Endothelial cell of umbilical vein (primary cell): Measurements from ENCODE around the gene CDH23. TPM values are rescaled to one million over a fixed set of nuclear protein-coding genes. Genes with fewer than 3 reads are reported as not detected.

ENCODE experiments used
- BruUV-seq: library from RNA; stranded (reverse); fragments of 400-500 nt; replicated peaks from 2 replicates; lab custom pipeline; 2021; lab: Mats Ljungman, UMichigan
- CTCF ChIA-PET: fragments of 300-600, 350-600 bp; sonication (Branson Sonifier 250); formaldehyde crosslinking; loops from one replicate; lab custom pipeline; 2021; ENCODE audit warnings: antibody characterized with exemption, inconsistent platforms; lab: Charles Lee
- POLR2A ChIA-PET: fragments of 300-600, 350-600 bp; sonication (Branson Sonifier 250); formaldehyde crosslinking; loops from one replicate; lab custom pipeline; 2021; ENCODE audit warnings: antibody characterized with exemption, inconsistent platforms; lab: Charles Lee
- DNase-seq: peaks from one replicate; pipeline ENCODE4 v3.0.0-alpha.2; 2011; ENCODE audit warnings: low read depth, low spot score
- FAIRE-seq: peaks from 2 replicates; lab custom pipeline; 2011; peaks lifted over from hg19 to GRCh38; lab: Jason Lieb, UNC
- H2AFZ ChIP-seq: 2 replicates; pipeline ENCODE4 v1.6.0; 2012; ENCODE audit warnings: low read depth, low read length, control low read depth, inconsistent platforms
- H3K27ac ChIP-seq: 2 replicates; pipeline ENCODE4 v1.5.1; 2011; ENCODE audit warnings: low read depth, mild to moderate bottlenecking, control low read depth, low read length, moderate library complexity; ENCODE audit not compliant: insufficient read depth
- H3K27me3 ChIP-seq, 2 experiments: 2 replicates each; pipeline versions ENCODE4 v1.6.0 to v1.6.1; 2011; ENCODE audit warnings: low read length in 2 of 2, mixed read lengths in 1 of 2; ENCODE audit not compliant: control insufficient read depth in 2 of 2, insufficient read depth in 2 of 2
- H3K36me3 ChIP-seq, 2 experiments: 2 replicates in 1 of 2; 3 replicates in 1 of 2; pipeline ENCODE4 v1.5.1; 2011; ENCODE audit warnings: low read length in 2 of 2, mild to moderate bottlenecking in 1 of 2, moderate library complexity in 1 of 2; ENCODE audit not compliant: control insufficient read depth in 2 of 2, insufficient read depth in 2 of 2; ENCODE audit errors: extremely low read depth in 1 of 2
- H3K4me1 ChIP-seq: 3 replicates; pipeline ENCODE4 v1.5.1; 2011; ENCODE audit warnings: mild to moderate bottlenecking, low read length; ENCODE audit not compliant: control insufficient read depth, insufficient read depth; ENCODE audit errors: extremely low read depth
- H3K4me2 ChIP-seq: 2 replicates; pipeline ENCODE4 v1.6.1; 2011; ENCODE audit warnings: low read length, control low read depth, mixed read lengths; ENCODE audit not compliant: insufficient read depth
- H3K4me3 ChIP-seq, 3 experiments: fragments of 200-600 bp in 1 of 3; sonication (generic), shearing (Covaris generic) in 1 of 3; replicated peaks in 1 of 3; 2 replicates each; pipeline ENCODE4 v1.5.1; 2011 to 2016; ENCODE audit warnings: control low read depth in 3 of 3, low read length in 3 of 3, mild to moderate bottlenecking in 2 of 3, inconsistent platforms in 1 of 3, low read depth in 1 of 3, moderate library complexity in 1 of 3; ENCODE audit not compliant: insufficient read depth in 1 of 3
- H3K79me2 ChIP-seq: 2 replicates; pipeline ENCODE4 v1.6.0; 2012; ENCODE audit warnings: low read length, inconsistent platforms; ENCODE audit not compliant: control insufficient read depth, insufficient read depth
- H3K9ac ChIP-seq: replicated peaks from 2 replicates; pipeline ENCODE3; 2011; ENCODE audit warnings: low read length, control low read depth; ENCODE audit not compliant: insufficient read depth; ENCODE audit errors: extremely low read depth
- H3K9me1 ChIP-seq: replicated peaks from 3 replicates; pipeline ENCODE4 v1.6.0; 2011; ENCODE audit warnings: mild to moderate bottlenecking, low read length; ENCODE audit not compliant: control insufficient read depth, insufficient read depth; ENCODE audit errors: extremely low read depth
- H3K9me3 ChIP-seq: replicated peaks from 2 replicates; pipeline ENCODE4 v1.5.1; 2012; ENCODE audit warnings: low read length, inconsistent platforms; ENCODE audit not compliant: control insufficient read depth, insufficient read depth
- H4K20me1 ChIP-seq: replicated peaks from 2 replicates; pipeline ENCODE3; 2011; ENCODE audit warnings: mild to moderate bottlenecking, low read length; ENCODE audit not compliant: control insufficient read depth, insufficient read depth; ENCODE audit errors: extremely low read depth
- EZH2 ChIP-seq: IDR thresholded peaks from 2 replicates; pipeline ENCODE4 v1.6.1; 2012; ENCODE audit warnings: borderline replicate concordance, low read depth, mild to moderate bottlenecking, moderate library complexity, low read length, inconsistent platforms; ENCODE audit not compliant: severe bottlenecking
- FOS ChIP-seq: IDR thresholded peaks from 2 replicates; pipeline ENCODE4 v1.6.1; 2011; ENCODE audit warnings: mild to moderate bottlenecking, low read length, moderate library complexity, borderline replicate concordance; ENCODE audit not compliant: insufficient read depth
- GATA2 ChIP-seq: IDR thresholded peaks from 2 replicates; pipeline ENCODE4 v1.7.0; 2011; ENCODE audit warnings: low read depth, mild to moderate bottlenecking, moderate library complexity, mixed read lengths, low read length; ENCODE audit not compliant: insufficient read length, insufficient read depth
- JUN ChIP-seq: IDR thresholded peaks from 2 replicates; pipeline ENCODE4 v1.6.1; 2011; ENCODE audit warnings: borderline replicate concordance, low read depth; ENCODE audit not compliant: insufficient read length, insufficient read depth
- MAX ChIP-seq: IDR thresholded peaks from 2 replicates; pipeline ENCODE4 v1.6.1; 2011; ENCODE audit not compliant: insufficient read depth, insufficient read length
- MYC ChIP-seq: IDR thresholded peaks from one replicate; pipeline ENCODE4 v1.6.1; 2011; ENCODE audit warnings: mild to moderate bottlenecking, low read depth, low read length
- POLR2A ChIP-seq: IDR thresholded peaks from 2 replicates; pipeline ENCODE4 v1.6.1; 2012; ENCODE audit warnings: low read depth, mild to moderate bottlenecking, control low read depth, low read length
- POLR2AphosphoS5 ChIP-seq: IDR thresholded peaks from 2 replicates; pipeline ENCODE4 v1.6.1; 2012; ENCODE audit warnings: low read depth, mild to moderate bottlenecking, control low read depth, low read length, moderate library complexity; ENCODE audit not compliant: insufficient read depth
- dilution Hi-C: fragments of 300-500 bp; cut with MboI; formaldehyde crosslinking; loops from one replicate; pipeline ENCODE4 v1.15.0; 2019; ENCODE audit warnings: low sequenced_read_pairs; ENCODE audit not compliant: extremely low pct_ligation_motif_present
- intact Hi-C: fragments of 100-400 bp; cut with micrococcal nuclease; formaldehyde crosslinking; loops from one replicate; pipeline ENCODE4 v1.10.0; 2022
- polyA plus RNA-seq, 4 experiments: library from polyadenylated mRNA; depleted of rRNA in 3 of 4; stranded (reverse) in 3 of 4; unstranded in 1 of 4; fragments of >200 nt; gene quantifications; 2 replicates each; pipeline versions ENCODE4 v1.2.1 to v1.2.3, GENCODE V29; 2011 to 2012; ENCODE audit warnings: missing spikeins in 1 of 4
- total RNA-seq: library from RNA; stranded (reverse); gene quantifications from 2 replicates; pipeline ENCODE4 v1.2.3, GENCODE V29; 2021
- TF ChIP-seq, protein P1 (sequence below), 2 donors: IDR thresholded peaks; 1 replicate in 1 of 2; 2 replicates in 1 of 2; pipeline ENCODE4 v1.5.1; 2011; ENCODE audit warnings: low read length in 2 of 2, mild to moderate bottlenecking in 2 of 2, moderate library complexity in 2 of 2, control low read depth in 1 of 2, inconsistent platforms in 1 of 2, low read depth in 1 of 2; ENCODE audit not compliant: insufficient read depth in 1 of 2; ENCODE audit errors: extremely low read depth in 1 of 2

CDH23 gene
- total and polyA plus RNA-seq, 2 donors (not counting 3 experiments of a cell fraction or from before 2014, with no cell fraction given), result not detected

GRCh38 chr10:71799112-71799511, 402.4 kb downstream of the CDH23 start:
- POLR2A ChIA-PET, result no interaction called here
- Histone ChIP-seq H4K20me1 (no peaks in the 10 kb centered on the region), H3K4me1 (peaks cover 6% of the 10 kb centered on the region), H3K79me2 (no peaks in the 10 kb centered on the region), H3K36me3 (no peaks in the 10 kb centered on the region), H3K9me3 (no peaks in the 10 kb centered on the region), H3K9me1 (no peaks in the 10 kb centered on the region), H3K27ac (no peak overlapping the region), H3K27me3 (no peaks in the 10 kb centered on the region), H2AFZ (no peak overlapping the region), H3K9ac (no peak overlapping the region), H3K4me2 (no peak overlapping the region), H3K4me3 (no peak overlapping the region)
- DNase-seq, result no peak
- dilution Hi-C loops (no loop called here), intact Hi-C loops (no loop called here)
- FAIRE-seq, result no peak
- CTCF ChIA-PET, result no interaction called here
- TF ChIP-seq FOS, result no peak
- TF ChIP-seq EZH2, result no peak
- no peak for TF ChIP-seq MYC
- TF ChIP-seq GATA2, result no peak
- no peak for TF ChIP-seq MAX
- TF ChIP-seq JUN, result no peak
- TF ChIP-seq POLR2AphosphoS5, result no peak
- TF ChIP-seq POLR2A, result no peak
- TF ChIP-seq, protein P1, sequence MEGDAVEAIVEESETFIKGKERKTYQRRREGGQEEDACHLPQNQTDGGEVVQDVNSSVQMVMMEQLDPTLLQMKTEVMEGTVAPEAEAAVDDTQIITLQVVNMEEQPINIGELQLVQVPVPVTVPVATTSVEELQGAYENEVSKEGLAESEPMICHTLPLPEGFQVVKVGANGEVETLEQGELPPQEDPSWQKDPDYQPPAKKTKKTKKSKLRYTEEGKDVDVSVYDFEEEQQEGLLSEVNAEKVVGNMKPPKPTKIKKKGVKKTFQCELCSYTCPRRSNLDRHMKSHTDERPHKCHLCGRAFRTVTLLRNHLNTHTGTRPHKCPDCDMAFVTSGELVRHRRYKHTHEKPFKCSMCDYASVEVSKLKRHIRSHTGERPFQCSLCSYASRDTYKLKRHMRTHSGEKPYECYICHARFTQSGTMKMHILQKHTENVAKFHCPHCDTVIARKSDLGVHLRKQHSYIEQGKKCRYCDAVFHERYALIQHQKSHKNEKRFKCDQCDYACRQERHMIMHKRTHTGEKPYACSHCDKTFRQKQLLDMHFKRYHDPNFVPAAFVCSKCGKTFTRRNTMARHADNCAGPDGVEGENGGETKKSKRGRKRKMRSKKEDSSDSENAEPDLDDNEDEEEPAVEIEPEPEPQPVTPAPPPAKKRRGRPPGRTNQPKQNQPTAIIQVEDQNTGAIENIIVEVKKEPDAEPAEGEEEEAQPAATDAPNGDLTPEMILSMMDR (IDR thresholded peaks at IDR 0.05; ENCODE audit: extremely low read depth in 1 of 2, insufficient read depth in 1 of 2, low read depth in 1 of 2, low read length in 2 of 2), result no peak
- BruUV-seq, result no TSS peak
